HAP-1 (cell line): ENCODE results near the gene XRCC4.

Experiments used
- DNase-seq, 2 experiments: peaks; one replicate each; pipeline ENCODE4 v3.0.0-alpha.2; 2016 to 2020; ENCODE audit warnings: low spot score in 2 of 2
- H3K27me3 ChIP-seq: fragments of 250-450 bp; sonication (Bioruptor Pico); 2 replicates; pipeline ENCODE4 v1.5.1; 2020; ENCODE audit warnings: low read depth, mild to moderate bottlenecking, moderate library complexity
- H3K36me3 ChIP-seq: fragments of 250-450 bp; sonication (Bioruptor Pico); replicated peaks from 2 replicates; pipeline ENCODE4 v1.5.1; 2020; ENCODE audit warnings: mild to moderate bottlenecking
- H3K4me1 ChIP-seq: fragments of 250-450 bp; sonication (Bioruptor Pico); 2 replicates; pipeline ENCODE4 v1.5.1; 2020; ENCODE audit warnings: mild to moderate bottlenecking
- H3K4me3 ChIP-seq: fragments of 250-450 bp; sonication (Bioruptor Pico); 2 replicates; pipeline ENCODE4 v1.5.1; 2020; ENCODE audit warnings: mild to moderate bottlenecking, moderate library complexity
- H3K9me3 ChIP-seq: fragments of 250-450 bp; sonication (Bioruptor Pico); 2 replicates; pipeline ENCODE4 v1.5.1; 2020; ENCODE audit warnings: mild to moderate bottlenecking, moderate library complexity
- in situ Hi-C: fragments of 300-500 bp; cut with MboI; formaldehyde crosslinking; loops from 3 replicates; pipeline ENCODE4 v1.14.3; 2020; ENCODE audit warnings: low sequenced_read_pairs, inconsistent platforms, mixed read lengths

Gene XRCC4

GRCh38 chr5:83076742-83077661, at the start of gene XRCC4, which contains the start of gene TMEM167A:
Gene XRCC4 (plus strand): TSS chr5:83077547. CDS start chr5:83104920, 27,373 bp downstream.
Gene TMEM167A (minus strand): TSS chr5:83077394. CDS start chr5:83077323, 71 bp downstream.
- DNase-seq, result peak; percentile 96 to 97
- peaks cover 3% of the 10 kb centered on the region for H3K36me3 ChIP-seq
- peaks cover 16% of the 10 kb centered on the region for H3K4me1 ChIP-seq
- H3K9me3 ChIP-seq, result no peaks in the 10 kb centered on the region
- in situ Hi-C loops, result no loop called here
- peak within 1 kb of the TSS; percentile 84 for H3K4me3 ChIP-seq
- H3K27me3 ChIP-seq, result no peaks in the 10 kb centered on the region

GRCh38 chr5:83029912-83030311, 47.4 kb upstream of the XRCC4 start:
- H3K27me3 ChIP-seq, result no peaks in the 10 kb centered on the region
- in situ Hi-C loops, result no loop called here

GRCh38 chr5:83031381-83031780, 46.0 kb upstream of the XRCC4 start:
- H3K9me3 ChIP-seq, result no peaks in the 10 kb centered on the region
- H3K4me1 ChIP-seq, result peaks cover 11% of the 10 kb centered on the region
- no peaks in the 10 kb centered on the region for H3K36me3 ChIP-seq
- H3K4me3 ChIP-seq, result no peak overlapping the region
- in situ Hi-C loops, result no loop called here
- no peaks in the 10 kb centered on the region for H3K27me3 ChIP-seq
- DNase-seq, result no peak

More at GRCh38 chr5:83029912-83030311, 47.4 kb upstream of the XRCC4 start:
- DNase-seq, result no peak
- H3K36me3 ChIP-seq, result no peaks in the 10 kb centered on the region
- H3K9me3 ChIP-seq, result no peaks in the 10 kb centered on the region
- peaks cover 11% of the 10 kb centered on the region for H3K4me1 ChIP-seq
- no peak overlapping the region for H3K4me3 ChIP-seq

- H3K9me3 ChIP-seq, result no peaks in the 10 kb centered on the region
- in situ Hi-C loops, result no loop called here
- no peaks in the 10 kb centered on the region for H3K36me3 ChIP-seq
- H3K27me3 ChIP-seq, result no peaks in the 10 kb centered on the region
- DNase-seq, result no peak
- no peak overlapping the region for H3K4me3 ChIP-seq
- no peaks in the 10 kb centered on the region for H3K4me1 ChIP-seq
Measured at GRCh38 chr5:83034036-83034435, 43.3 kb upstream of the XRCC4 start.

GRCh38 chr5:83034528-83035207, 42.7 kb upstream of the XRCC4 start:
- no peaks in the 10 kb centered on the region for H3K9me3 ChIP-seq
- no peaks in the 10 kb centered on the region for H3K27me3 ChIP-seq
- H3K4me3 ChIP-seq, result no peak overlapping the region
- no peaks in the 10 kb centered on the region for H3K4me1 ChIP-seq
- in situ Hi-C loops, result no loop called here
- DNase-seq, result no peak
- H3K36me3 ChIP-seq, result no peaks in the 10 kb centered on the region

- no peak for DNase-seq
- H3K9me3 ChIP-seq, result no peaks in the 10 kb centered on the region
- in situ Hi-C loops, result no loop called here
- no peak overlapping the region for H3K4me3 ChIP-seq
- H3K36me3 ChIP-seq, result no peaks in the 10 kb centered on the region
- H3K27me3 ChIP-seq, result no peaks in the 10 kb centered on the region
- no peaks in the 10 kb centered on the region for H3K4me1 ChIP-seq
Measured at GRCh38 chr5:83035373-83036100, 41.8 kb upstream of the XRCC4 start.

- in situ Hi-C loops, result no loop called here
- DNase-seq, result no peak
Measured at GRCh38 chr5:83036991-83037575, 40.3 kb upstream of the XRCC4 start.

GRCh38 chr5:83038924-83039323, 38.4 kb upstream of the XRCC4 start:
- DNase-seq, result no peak
- Histone ChIP-seq H3K4me3 (no peak overlapping the region), H3K27me3 (no peaks in the 10 kb centered on the region), H3K4me1 (no peaks in the 10 kb centered on the region), H3K36me3 (no peaks in the 10 kb centered on the region), H3K9me3 (no peaks in the 10 kb centered on the region)
- in situ Hi-C loops, result no loop called here

More at GRCh38 chr5:83036991-83037575, 40.3 kb upstream of the XRCC4 start:
- Histone ChIP-seq H3K27me3 (no peaks in the 10 kb centered on the region), H3K4me1 (no peaks in the 10 kb centered on the region), H3K4me3 (no peak overlapping the region), H3K9me3 (no peaks in the 10 kb centered on the region), H3K36me3 (no peaks in the 10 kb centered on the region)

- Histone ChIP-seq H3K27me3 (no peaks in the 10 kb centered on the region), H3K36me3 (no peaks in the 10 kb centered on the region), H3K4me1 (no peaks in the 10 kb centered on the region), H3K9me3 (no peaks in the 10 kb centered on the region), H3K4me3 (no peak overlapping the region)
- in situ Hi-C loops, result no loop called here
- no peak for DNase-seq
Measured at GRCh38 chr5:83042507-83042906, 34.8 kb upstream of the XRCC4 start.

GRCh38 chr5:83044926-83045325, 32.4 kb upstream of the XRCC4 start:
- no peaks in the 10 kb centered on the region for H3K4me1 ChIP-seq
- no peak for DNase-seq
- H3K4me3 ChIP-seq, result no peak overlapping the region
- H3K27me3 ChIP-seq, result no peaks in the 10 kb centered on the region
- H3K9me3 ChIP-seq, result no peaks in the 10 kb centered on the region
- in situ Hi-C loops, result no loop called here
- no peaks in the 10 kb centered on the region for H3K36me3 ChIP-seq

GRCh38 chr5:83048277-83048676, 29.1 kb upstream of the XRCC4 start:
- no peaks in the 10 kb centered on the region for H3K4me1 ChIP-seq
- no peak for DNase-seq
- in situ Hi-C loops, result no loop called here
- H3K9me3 ChIP-seq, result no peaks in the 10 kb centered on the region
- H3K27me3 ChIP-seq, result no peaks in the 10 kb centered on the region
- H3K4me3 ChIP-seq, result no peak overlapping the region
- H3K36me3 ChIP-seq, result peaks cover 6% of the 10 kb centered on the region; the same call in 1 of the 2 replicates

GRCh38 chr5:83048811-83049210, 28.5 kb upstream of the XRCC4 start:
- H3K4me1 ChIP-seq, result no peaks in the 10 kb centered on the region
- in situ Hi-C loops, result no loop called here
- no peaks in the 10 kb centered on the region for H3K9me3 ChIP-seq

GRCh38 chr5:83049370-83049885, 27.9 kb upstream of the XRCC4 start:
- Histone ChIP-seq H3K4me3 (no peak overlapping the region), H3K9me3 (no peaks in the 10 kb centered on the region), H3K4me1 (no peaks in the 10 kb centered on the region), H3K36me3 (peaks cover 14% of the 10 kb centered on the region), H3K27me3 (no peaks in the 10 kb centered on the region)
- no peak for DNase-seq
- in situ Hi-C loops, result no loop called here

More at GRCh38 chr5:83048811-83049210, 28.5 kb upstream of the XRCC4 start:
- no peak for DNase-seq
- Histone ChIP-seq H3K27me3 (no peaks in the 10 kb centered on the region), H3K36me3 (peaks cover 9% of the 10 kb centered on the region), H3K4me3 (no peak overlapping the region)
